PC-9 (cell line): ENCODE results near the gene ELMOD2.

Experiments
- CTCF ChIP-seq: fragments of 200-600 bp; sonication (generic); conservative IDR thresholded peaks from 2 replicates; pipeline ENCODE4 v1.6.1; 2017; ENCODE audit warnings: mixed run types, antibody characterized with exemption, mild to moderate bottlenecking, moderate library complexity
- EZH2 ChIP-seq: fragments of 200-600 bp; sonication (generic); IDR thresholded peaks from 2 replicates; pipeline ENCODE4 v1.8.0; 2017; ENCODE audit warnings: antibody characterized with exemption, low read depth

- TF ChIP-seq CTCF (no peak), EZH2 (no peak)
Measured at GRCh38 chr4:140533951-140534480, 10.0 kb downstream of the ELMOD2 start.
